Measurements from ENCODE around the gene CTAG2. TPM values are rescaled to one million over a fixed set of nuclear protein-coding genes. Genes with fewer than 3 reads are reported as not detected.
"Not testable (repeated sequence)": the region's sequence is repeated elsewhere in the genome, so short reads cannot be mapped to it uniquely, and the experiment has no call there.

The CTAG2 gene
- total RNA-seq, 4 donors from 2014 or later = not detected

DNA sequence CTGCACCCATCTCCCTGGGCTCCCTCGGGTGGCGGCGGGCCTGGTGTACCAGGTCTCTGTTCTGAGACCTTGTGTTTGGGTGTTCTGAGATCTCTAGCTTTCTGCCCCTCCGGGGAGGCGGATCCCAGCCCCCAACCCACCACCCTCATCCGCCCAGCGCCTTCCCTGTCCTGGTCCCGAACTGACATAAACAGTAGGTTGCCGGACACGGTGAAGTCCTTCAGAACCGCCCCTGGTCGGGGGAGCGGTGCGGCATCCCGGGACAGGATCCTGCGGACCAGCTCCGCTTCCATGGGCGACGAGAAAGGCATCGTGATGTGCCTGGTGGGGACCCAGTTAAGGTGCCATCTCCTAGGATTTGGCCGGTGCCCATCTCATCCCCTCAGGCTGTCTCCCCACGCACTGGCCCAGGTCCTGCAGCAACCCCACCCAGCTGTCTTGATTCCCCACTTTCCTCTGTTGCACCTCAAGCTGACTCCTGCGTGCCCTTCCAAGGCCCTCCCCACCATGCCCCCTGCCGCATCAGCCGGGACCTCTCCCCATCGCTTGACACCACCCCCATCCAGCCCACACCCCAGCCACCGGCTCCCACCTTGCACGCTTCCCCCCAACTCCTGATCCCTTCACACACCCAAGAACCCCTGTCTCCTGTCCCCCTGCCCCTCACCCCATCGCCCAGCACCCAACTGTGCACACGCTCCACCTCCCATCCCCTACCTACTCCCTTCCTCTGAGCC, 900 bp downstream of the CTAG2 start:
- DNase-seq = no peak
- Histone ChIP-seq H3K27ac (no peak overlapping the region), H3K4me1 (no peaks in the 10 kb centered on the region), H3K9me3 (no peaks in the 10 kb centered on the region), H3K27me3 (no peaks in the 10 kb centered on the region), H3K4me3 (no peak overlapping the region), H3K36me3 (no peaks in the 10 kb centered on the region)
- TF ChIP-seq POLR2A (IDR thresholded peaks at IDR 0.05) = no peak
- TF ChIP-seq, protein P1, sequence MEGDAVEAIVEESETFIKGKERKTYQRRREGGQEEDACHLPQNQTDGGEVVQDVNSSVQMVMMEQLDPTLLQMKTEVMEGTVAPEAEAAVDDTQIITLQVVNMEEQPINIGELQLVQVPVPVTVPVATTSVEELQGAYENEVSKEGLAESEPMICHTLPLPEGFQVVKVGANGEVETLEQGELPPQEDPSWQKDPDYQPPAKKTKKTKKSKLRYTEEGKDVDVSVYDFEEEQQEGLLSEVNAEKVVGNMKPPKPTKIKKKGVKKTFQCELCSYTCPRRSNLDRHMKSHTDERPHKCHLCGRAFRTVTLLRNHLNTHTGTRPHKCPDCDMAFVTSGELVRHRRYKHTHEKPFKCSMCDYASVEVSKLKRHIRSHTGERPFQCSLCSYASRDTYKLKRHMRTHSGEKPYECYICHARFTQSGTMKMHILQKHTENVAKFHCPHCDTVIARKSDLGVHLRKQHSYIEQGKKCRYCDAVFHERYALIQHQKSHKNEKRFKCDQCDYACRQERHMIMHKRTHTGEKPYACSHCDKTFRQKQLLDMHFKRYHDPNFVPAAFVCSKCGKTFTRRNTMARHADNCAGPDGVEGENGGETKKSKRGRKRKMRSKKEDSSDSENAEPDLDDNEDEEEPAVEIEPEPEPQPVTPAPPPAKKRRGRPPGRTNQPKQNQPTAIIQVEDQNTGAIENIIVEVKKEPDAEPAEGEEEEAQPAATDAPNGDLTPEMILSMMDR (IDR thresholded peaks at IDR 0.05) = no peak

DNA sequence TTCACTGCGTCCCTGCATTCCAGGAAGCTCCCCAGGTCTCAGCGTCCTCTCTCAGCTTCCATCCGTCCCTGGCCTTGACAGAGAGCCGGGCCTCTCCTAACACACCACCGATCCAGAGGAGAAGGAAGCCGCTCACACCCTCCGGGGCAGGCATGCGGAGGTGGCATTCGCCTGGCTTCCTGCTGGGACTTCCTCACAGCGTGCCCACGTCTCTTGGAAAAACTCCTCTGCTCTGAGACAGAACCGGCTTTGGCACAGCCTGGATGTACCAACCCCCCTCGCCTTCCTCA, 3.2 kb downstream of the CTAG2 start:
- no peak for TF ChIP-seq POLR2A (IDR thresholded peaks at IDR 0.05)
- TF ChIP-seq, protein P1 (IDR thresholded peaks at IDR 0.05) = no peak
- DNase-seq = no peak
- Histone ChIP-seq H3K27ac (no peak overlapping the region), H3K4me3 (no peak overlapping the region), H3K36me3 (no peaks in the 10 kb centered on the region), H3K9me3 (no peaks in the 10 kb centered on the region), H3K27me3 (no peaks in the 10 kb centered on the region), H3K4me1 (no peaks in the 10 kb centered on the region)

- no peaks in the 10 kb centered on the region for H3K27me3 ChIP-seq
- no peak overlapping the region for H3K4me3 ChIP-seq
- TF ChIP-seq, protein P1 (IDR thresholded peaks at IDR 0.05) = no peak
- TF ChIP-seq POLR2A (IDR thresholded peaks at IDR 0.05) = no peak
- H3K36me3 ChIP-seq = no peaks in the 10 kb centered on the region
- H3K27ac ChIP-seq = no peak overlapping the region
- no peak for DNase-seq
- H3K4me1 ChIP-seq = no peaks in the 10 kb centered on the region
- H3K9me3 ChIP-seq = no peaks in the 10 kb centered on the region
Observed at GRCh38 chrX:154649503-154650220, 3.7 kb downstream of the CTAG2 start.

GRCh38 chrX:154648931-154649330, 4.4 kb downstream of the CTAG2 start:
- no peak for DNase-seq
- Histone ChIP-seq H3K9me3 (no peaks in the 10 kb centered on the region), H3K36me3 (no peaks in the 10 kb centered on the region), H3K4me1 (no peaks in the 10 kb centered on the region), H3K27me3 (no peaks in the 10 kb centered on the region), H3K4me3 (no peak overlapping the region), H3K27ac (no peak overlapping the region)
- TF ChIP-seq, protein P1 (IDR thresholded peaks at IDR 0.05) = no peak
- TF ChIP-seq POLR2A (IDR thresholded peaks at IDR 0.05) = no peak

DNA sequence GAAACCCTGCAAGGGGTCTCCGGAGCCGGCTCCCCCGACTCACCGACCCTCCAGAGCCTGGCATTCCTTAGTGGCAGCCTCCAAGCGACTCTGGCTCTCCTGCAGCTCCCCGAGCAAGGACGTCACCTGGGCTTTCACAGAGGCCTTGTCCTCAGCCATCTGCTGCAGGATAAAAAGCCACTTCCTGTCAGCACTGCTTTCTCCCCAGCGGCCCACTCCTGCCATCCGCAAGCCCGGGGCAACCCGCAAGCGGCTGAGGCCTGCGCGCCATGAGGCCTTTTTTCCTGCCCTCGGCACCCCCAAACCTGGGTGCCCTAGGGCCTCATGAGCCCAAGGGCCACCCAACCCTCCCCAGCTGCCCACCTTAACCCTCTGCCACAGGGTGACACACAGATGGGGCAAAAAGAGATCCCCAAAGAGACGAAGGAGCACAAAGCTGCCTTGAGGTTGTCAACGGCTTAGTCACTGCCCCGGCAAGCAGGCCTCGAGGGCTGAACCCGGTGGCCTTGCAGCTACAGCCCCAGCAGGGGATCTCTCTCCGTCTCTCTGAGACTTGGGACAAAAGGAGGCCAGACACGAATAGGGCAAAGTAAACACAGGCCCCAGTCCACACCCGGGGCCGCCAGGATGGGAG, 7.5 kb downstream of the CTAG2 start:
- H3K4me3 ChIP-seq, DNase-seq, H3K9me3 ChIP-seq, H3K4me1 ChIP-seq, H3K27me3 ChIP-seq, H3K27ac ChIP-seq, H3K36me3 ChIP-seq: not testable (repeated sequence)

DNA sequence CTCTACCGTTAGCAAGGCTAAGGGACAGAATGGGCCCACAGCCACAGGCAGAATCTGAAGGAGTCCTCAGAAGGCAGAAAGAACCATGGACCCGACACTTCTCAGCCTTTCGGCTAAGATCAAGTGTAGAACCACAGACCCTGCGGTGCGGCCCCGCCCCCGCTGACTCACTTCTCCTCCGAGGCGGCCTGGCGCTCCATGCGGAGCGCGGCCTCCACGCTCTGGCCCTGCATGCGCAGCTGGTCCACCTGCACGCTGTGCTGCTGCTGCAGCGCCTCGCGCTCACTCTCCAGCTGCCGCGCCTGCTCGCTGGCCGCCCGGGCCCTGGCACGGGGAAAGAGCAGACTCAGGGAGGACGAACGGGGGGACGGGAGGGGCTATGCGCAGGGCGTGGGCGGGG, 9.7 kb downstream of the CTAG2 start:
- not testable (repeated sequence) for H3K36me3 ChIP-seq, H3K27ac ChIP-seq, DNase-seq, H3K4me1 ChIP-seq, H3K27me3 ChIP-seq, H3K9me3 ChIP-seq, H3K4me3 ChIP-seq

DNA sequence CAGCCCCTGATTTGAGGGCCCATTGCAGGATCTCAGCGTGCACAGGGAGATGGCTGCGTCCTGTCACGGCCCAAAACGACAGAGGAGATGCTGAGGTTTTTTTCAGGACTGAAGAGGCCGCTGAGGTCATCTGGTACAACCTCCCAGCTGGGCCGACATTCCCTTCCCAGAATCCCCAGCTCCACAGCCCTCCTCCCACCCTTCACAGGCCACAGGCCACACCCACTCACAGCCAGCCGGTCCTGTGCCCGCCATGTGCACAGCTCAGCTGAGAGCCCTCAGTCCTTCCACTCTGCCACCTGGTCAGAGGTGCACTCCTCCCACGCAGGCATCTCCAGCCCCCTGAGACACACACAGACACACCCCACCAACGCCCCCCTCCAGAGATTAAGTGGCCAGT, 11.6 kb downstream of the CTAG2 start:
- H3K27me3 ChIP-seq, H3K27ac ChIP-seq, H3K4me3 ChIP-seq, DNase-seq, H3K36me3 ChIP-seq, H3K9me3 ChIP-seq, H3K4me1 ChIP-seq: not testable (repeated sequence)

DNA sequence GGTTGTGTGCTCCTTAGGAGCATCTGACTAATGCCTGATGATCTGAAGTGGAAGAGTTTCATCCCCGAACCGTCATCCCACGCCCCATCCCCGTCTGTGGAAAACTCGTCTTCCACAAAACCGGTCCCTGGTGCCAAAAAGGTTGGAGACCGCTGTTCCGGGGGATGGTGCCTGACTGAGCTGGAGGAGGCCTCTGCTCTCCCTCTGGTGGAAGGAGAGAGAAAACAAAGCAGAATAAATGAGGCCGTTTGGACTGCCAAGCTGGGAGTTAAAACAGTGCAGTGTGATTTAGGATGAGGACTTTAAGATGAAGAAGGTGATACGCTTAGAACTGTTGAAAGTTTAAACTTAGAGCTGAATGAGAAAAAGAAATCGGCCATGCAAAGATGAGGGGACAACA, 19.7 kb downstream of the CTAG2 start:
- H3K27me3 ChIP-seq, H3K36me3 ChIP-seq, H3K27ac ChIP-seq, H3K4me3 ChIP-seq, H3K9me3 ChIP-seq, DNase-seq, H3K4me1 ChIP-seq: not testable (repeated sequence)

DNA sequence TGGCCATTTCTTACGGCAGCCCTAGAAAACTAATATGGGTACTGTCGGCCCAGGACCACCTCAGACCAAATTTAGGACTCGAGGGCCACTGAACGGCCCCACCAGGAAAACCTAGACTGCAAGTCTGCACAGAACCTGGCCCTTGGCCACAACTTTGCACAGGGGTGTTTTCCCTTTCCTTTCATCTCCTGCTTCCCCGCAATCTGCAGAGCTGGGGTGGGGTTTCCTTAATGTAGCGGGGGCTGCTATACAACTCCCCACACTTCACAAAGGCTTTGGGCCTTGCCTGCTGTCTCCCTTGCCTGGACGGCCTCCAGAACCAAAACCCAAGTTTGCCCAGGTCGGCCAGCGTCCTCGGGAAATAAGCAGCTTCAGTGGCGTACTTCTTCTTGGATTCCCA, 22.4 kb downstream of the CTAG2 start:
- not testable (repeated sequence) for H3K4me3 ChIP-seq, H3K36me3 ChIP-seq, DNase-seq, H3K4me1 ChIP-seq, H3K27ac ChIP-seq, H3K27me3 ChIP-seq, H3K9me3 ChIP-seq

- H3K4me1 ChIP-seq, DNase-seq, H3K27ac ChIP-seq, H3K4me3 ChIP-seq, H3K9me3 ChIP-seq, H3K27me3 ChIP-seq, H3K36me3 ChIP-seq: not testable (repeated sequence)
Observed at GRCh38 chrX:154628960-154629359, 24.4 kb downstream of the CTAG2 start.
